Activated CD4-positive, CD25-positive, alpha-beta regulatory T cell treated with anti-CD3 and anti-CD28 coated beads, Interleukin-2, amount 50 U/mL, for 72 hours (primary cell): ENCODE measurements around the gene SPATA12.

ENCODE experiments used
- DNase-seq: peaks from one replicate; pipeline ENCODE4 v3.0.0; 2021

Gene SPATA12

GRCh38 chr3:57120451-57121174 is 60.1 kb downstream of the SPATA12 start:
- DNase-seq: no peak
